GM12878 (cell line): Measurements from ENCODE around the gene TRIP11. TPM values are rescaled to one million over a fixed set of nuclear protein-coding genes. Genes with fewer than 3 reads are reported as not detected.

Source experiments
- ATAC-seq: fragments of 200-7000 bp; cut with Tn5 transposase; 3 replicates; pipeline ENCODE4 v1.9.1; 2020; ENCODE audit warnings: mild to moderate bottlenecking, moderate library complexity
- BruUV-seq: library from RNA; stranded (reverse); fragments of 400-500 nt; replicated peaks from 2 replicates; lab custom pipeline; 2021; lab: Mats Ljungman, UMichigan
- CTCF ChIA-PET: fragments of 300-600 bp; sonication (Branson Sonifier 250); formaldehyde crosslinking; extraction: SDS; loops from one replicate; lab custom pipeline; 2021; ENCODE audit warnings: inconsistent platforms; lab: Yijun Ruan, JAX
- POLR2A ChIA-PET: fragments of 350-600 bp; formaldehyde crosslinking; extraction: SDS; loops from one replicate; lab custom pipeline; 2021; ENCODE audit warnings: inconsistent platforms; lab: Charles Lee
- RAD21 ChIA-PET: fragments of 300-600 bp; sonication (Branson Sonifier 250); formaldehyde crosslinking; loops from one replicate; lab custom pipeline; 2023; ENCODE audit warnings: antibody characterized with exemption; ENCODE audit not compliant: unreplicated experiment; lab: Charles Lee
- SMC1A ChIA-PET: fragments of 300-600 bp; sonication (Branson Sonifier 250); formaldehyde crosslinking; loops from one replicate; lab custom pipeline; 2023; ENCODE audit not compliant: unreplicated experiment, uncharacterized antibody; lab: Charles Lee
- DNase-seq: peaks from one replicate; pipeline ENCODE4 v3.0.0-alpha.2; 2011; ENCODE audit warnings: low read depth, low spot score
- FAIRE-seq: peaks from 3 replicates; lab custom pipeline; 2011; peaks lifted over from hg19 to GRCh38; lab: Jason Lieb, UNC
- H2AFZ ChIP-seq: 2 replicates; pipeline ENCODE4 v1.6.0; 2011; ENCODE audit warnings: low read depth, low read length, control low read depth; ENCODE audit not compliant: control insufficient read depth
- H3K27ac ChIP-seq: 2 replicates; pipeline ENCODE4 v1.5.1; 2011; ENCODE audit warnings: control low read depth; ENCODE audit not compliant: control insufficient read depth, insufficient read depth
- H3K27me3 ChIP-seq, 2 experiments: replicated peaks in 1 of 2; 2 replicates each; pipeline versions ENCODE4 v1.6.0 to v1.6.1; 2011; ENCODE audit warnings: low read length in 1 of 2; ENCODE audit not compliant: control insufficient read depth in 2 of 2, insufficient read depth in 2 of 2
- H3K36me3 ChIP-seq, 2 experiments: 2 replicates each; pipeline ENCODE4 v1.5.1; 2011; ENCODE audit warnings: low read length in 1 of 2; ENCODE audit not compliant: control insufficient read depth in 2 of 2, insufficient read depth in 2 of 2
- H3K4me1 ChIP-seq: 2 replicates; pipeline ENCODE4 v1.6.1; 2011; ENCODE audit warnings: mild to moderate bottlenecking, low read length, moderate library complexity, mixed read lengths; ENCODE audit not compliant: control insufficient read depth, insufficient read depth
- H3K4me2 ChIP-seq: 2 replicates; pipeline ENCODE4 v1.6.0; 2011; ENCODE audit warnings: control low read depth; ENCODE audit not compliant: control insufficient read depth, insufficient read depth
- H3K4me3 ChIP-seq: fragments of 200-600 bp; sonication (generic); 2 replicates; pipeline ENCODE4 v1.5.1; 2016
- H3K79me2 ChIP-seq: 2 replicates; pipeline ENCODE4 v1.6.0; 2011; ENCODE audit warnings: low read length; ENCODE audit not compliant: control insufficient read depth, insufficient read depth
- H3K9ac ChIP-seq: 2 replicates; pipeline ENCODE4 v1.8.0; 2011; ENCODE audit warnings: low read length, control low read depth, mixed read lengths; ENCODE audit not compliant: control insufficient read depth, insufficient read depth
- H3K9me3 ChIP-seq: replicated peaks from 3 replicates; pipeline ENCODE4 v1.5.1; 2011; ENCODE audit warnings: mild to moderate bottlenecking, low read length; ENCODE audit not compliant: control insufficient read depth, insufficient read depth
- H4K20me1 ChIP-seq: 2 replicates; pipeline ENCODE4 v1.6.0; 2011; ENCODE audit not compliant: control insufficient read depth, insufficient read depth
- CHD4 ChIP-seq: fragments of 200-600 bp; sonication (generic); IDR thresholded peaks from 2 replicates; pipeline ENCODE4 v1.6.1; 2016; ENCODE audit warnings: mild to moderate bottlenecking
- KAT2A ChIP-seq: conservative IDR thresholded peaks from 2 replicates; pipeline ENCODE4 v1.6.1; 2011; ENCODE audit warnings: low read depth, low read length; ENCODE audit not compliant: control insufficient read depth
- PAX5 ChIP-seq: IDR thresholded peaks from 2 replicates; pipeline ENCODE4 v1.6.1; 2011; ENCODE audit warnings: low read depth, low read length, borderline replicate concordance
- RCOR1 ChIP-seq: conservative IDR thresholded peaks from 2 replicates; pipeline ENCODE4 v1.6.1; 2012; ENCODE audit warnings: low read depth, low read length, improper control_type of control experiment
- SMAD5 ChIP-seq: IDR thresholded peaks from 2 replicates; pipeline ENCODE4 v1.6.1; 2016; ENCODE audit warnings: antibody characterized with exemption, low read depth
- SRF ChIP-seq, 2 experiments: IDR thresholded peaks; 2 replicates each; pipeline ENCODE4 v1.6.1; 2011; ENCODE audit warnings: low read depth in 2 of 2, low read length in 2 of 2, mild to moderate bottlenecking in 1 of 2, moderate library complexity in 1 of 2
- SUPT20H ChIP-seq: IDR thresholded peaks from 2 replicates; pipeline ENCODE4 v1.6.1; 2011; ENCODE audit warnings: low read depth, mild to moderate bottlenecking, low read length, moderate library complexity, borderline replicate concordance; ENCODE audit not compliant: control insufficient read depth
- SUZ12 ChIP-seq: fragments of 200-600 bp; sonication (generic); IDR thresholded peaks from one replicate; pipeline ENCODE4 v1.6.1; 2018; ENCODE audit warnings: antibody characterized with exemption, mild to moderate bottlenecking; ENCODE audit not compliant: unreplicated experiment
- in situ Hi-C: fragments of 300-500 bp; cut with MboI; formaldehyde crosslinking; loops from 9 replicates; pipeline ENCODE4 v1.14.3; 2018; ENCODE audit warnings: mixed read lengths
- intact Hi-C: fragments of 100-400 bp; cut with micrococcal nuclease; formaldehyde crosslinking; loops from one replicate; pipeline ENCODE4 v1.14.2; 2022; ENCODE audit not compliant: unreplicated experiment
- polyA plus RNA-seq, 11 experiments: library from polyadenylated mRNA; depleted of rRNA in 4 of 11; unstranded in 6 of 11; stranded (reverse) in 5 of 11; fragments of >200 nt; fragmentation: Nextera tagmentation in 4 of 11; fragmentation: Illumina TruSeq in 1 of 11; extraction: Ambion mirVana in 4 of 11; extraction: Trizol in 1 of 11; gene quantifications; 1 replicate in 1 of 11; 2 replicates in 10 of 11; pipeline versions ENCODE4 v1.2.1 to v1.2.3, GENCODE V29; 2011 to 2016; ENCODE audit warnings: inconsistent platforms in 2 of 11, missing spikeins in 2 of 11, low read depth in 1 of 11
- total RNA-seq, 4 experiments: library from RNA; depleted of rRNA in 3 of 4; stranded (reverse); fragments of >200 nt in 3 of 4; fragmentation: Illumina TruSeq in 1 of 4; extraction: Trizol in 1 of 4; gene quantifications; 2 replicates each; pipeline versions ENCODE4 v1.2.1 to v1.2.3, GENCODE V29; 2013 to 2021
- TF ChIP-seq, protein P1 (sequence below): IDR thresholded peaks from 2 replicates; pipeline ENCODE4 v1.6.1; 2012; ENCODE audit warnings: low read depth, low read length, improper control_type of control experiment

Gene TRIP11
- total and polyA plus RNA-seq, 10 of the 15 experiments (the other 5 are each of a cell fraction or from before 2014, with no cell fraction given) = 5.3 to 46.1 (median 19.9) TPM

DNA sequence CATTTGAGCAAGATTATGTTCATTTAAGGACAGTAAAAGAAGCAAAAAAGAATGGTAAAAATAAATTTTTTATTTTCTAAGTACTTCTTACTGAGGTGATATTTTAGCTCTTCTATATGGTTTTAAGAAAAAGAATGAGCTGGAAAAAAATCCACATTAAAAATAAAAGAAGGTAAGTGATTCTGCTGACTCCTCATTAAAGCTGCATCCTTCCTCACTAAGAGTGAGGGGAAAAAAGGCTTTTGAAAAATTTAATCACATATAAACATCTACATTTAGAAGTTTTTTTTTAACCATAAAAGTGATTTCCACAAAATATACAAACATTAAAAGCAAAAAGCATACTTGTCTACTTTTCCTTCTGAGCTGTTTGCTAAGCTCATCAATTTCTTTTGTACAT lies 64.1 kb downstream of the TRIP11 start:
- no peak overlapping the region for H3K4me3 ChIP-seq
- ATAC-seq (no peak), DNase-seq (no peak), FAIRE-seq (no peak)
- ChIA-PET SMC1A (interaction anchor here (0.8 to 2.2 kb wide), 5 partner anchors 10 to 222 kb away, joined by 3 to 9 read pairs (median 4); no protein-coding TSS in a partner anchor), POLR2A (no interaction called here), CTCF (interaction anchor here (0.6 to 2.0 kb wide), 4 partner anchors 10 to 336 kb away, joined by 3 to 6 read pairs (median 4); no protein-coding TSS in a partner anchor), RAD21 (interaction anchor here (0.9 kb wide), 1 partner anchor 21 kb away, joined by 3 read pairs; no protein-coding TSS in a partner anchor)
- TF ChIP-seq, protein P1, sequence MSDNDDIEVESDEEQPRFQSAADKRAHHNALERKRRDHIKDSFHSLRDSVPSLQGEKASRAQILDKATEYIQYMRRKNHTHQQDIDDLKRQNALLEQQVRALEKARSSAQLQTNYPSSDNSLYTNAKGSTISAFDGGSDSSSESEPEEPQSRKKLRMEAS = no peak
- TF ChIP-seq SRF (IDR thresholded peaks at IDR 0.05; ENCODE audit: low read depth in 2 of 2, low read length in 2 of 2) = no peak
- no peak for TF ChIP-seq RCOR1
- no peak for TF ChIP-seq CHD4
- no peak for TF ChIP-seq SUPT20H
- no peak for TF ChIP-seq SMAD5
- TF ChIP-seq SUZ12 = no peak
- no peak for TF ChIP-seq KAT2A
- no peak for TF ChIP-seq PAX5
- no peaks in the 10 kb centered on the region for H3K79me2 ChIP-seq
- no peaks in the 10 kb centered on the region for H3K4me1 ChIP-seq
- no peak overlapping the region for H3K9ac ChIP-seq
- no peak overlapping the region for H3K4me2 ChIP-seq
- H3K27ac ChIP-seq = no peak overlapping the region
- H3K9me3 ChIP-seq = no peaks in the 10 kb centered on the region
- no peaks in the 10 kb centered on the region for H4K20me1 ChIP-seq
- in situ Hi-C loops (no loop called here), intact Hi-C loops (no loop called here)
- H3K27me3 ChIP-seq = no peaks in the 10 kb centered on the region
- H2AFZ ChIP-seq = no peak overlapping the region
- BruUV-seq = no TSS peak
- peaks cover 0 to 11% of the 10 kb centered on the region in 2 experiments; a peak in 2 of 4 replicates for H3K36me3 ChIP-seq
